Progenitor cell of endocrine pancreas (in vitro differentiated cells): ENCODE data around the gene FGF3. TPM values are rescaled to one million over a fixed set of nuclear protein-coding genes. Genes with fewer than 3 reads are reported as not detected.
A peak's percentile ranks its signal among the peaks of the same experiment; 100 is the strongest.

Experiments
- DNase-seq: peaks from one replicate; pipeline ENCODE4 v3.0.0; 2021; ENCODE audit warnings: low spot score; ENCODE audit not compliant: unreplicated experiment
- H3K27ac Mint-ChIP-seq: 2 replicates; pipeline ENCODE4 v1.8.0; 2021; ENCODE audit warnings: mild to moderate bottlenecking, moderate library complexity, mixed read lengths
- H3K27me3 Mint-ChIP-seq: 2 replicates; pipeline ENCODE4 v1.8.0; 2021; ENCODE audit warnings: mixed read lengths
- H3K36me3 Mint-ChIP-seq: 2 replicates; pipeline ENCODE4 v1.8.0; 2022; ENCODE audit warnings: mixed read lengths; ENCODE audit not compliant: insufficient read depth
- H3K4me1 Mint-ChIP-seq: 2 replicates; pipeline ENCODE4 v1.8.0; 2021; ENCODE audit warnings: low read depth, mixed read lengths
- H3K4me3 Mint-ChIP-seq: 2 replicates; pipeline ENCODE4 v1.8.0; 2021; ENCODE audit warnings: low read depth, mild to moderate bottlenecking, moderate library complexity, mixed read lengths
- H3K9me3 Mint-ChIP-seq: 2 replicates; pipeline ENCODE4 v1.8.0; 2021; ENCODE audit warnings: low read depth, mixed read lengths
- long read RNA-seq: library from polyadenylated mRNA; unstranded; transcript quantifications from one replicate; pipeline ENCODE4 v2.0.0, GENCODE V29; 2020
- total RNA-seq: library from RNA; stranded (reverse); gene quantifications from 2 replicates; pipeline ENCODE4 v1.2.1, GENCODE V29; 2021
- TF ChIP-seq, protein P1 (sequence below): fragments of 200-600 bp; sonication (generic); IDR thresholded peaks from one replicate; pipeline ENCODE4 v1.5.0; 2021; ENCODE audit warnings: antibody characterized with exemption, mild to moderate bottlenecking; ENCODE audit not compliant: unreplicated experiment

Gene FGF3
- not detected in 2 replicates for total RNA-seq
- long read RNA-seq, result 0 reads

DNA sequence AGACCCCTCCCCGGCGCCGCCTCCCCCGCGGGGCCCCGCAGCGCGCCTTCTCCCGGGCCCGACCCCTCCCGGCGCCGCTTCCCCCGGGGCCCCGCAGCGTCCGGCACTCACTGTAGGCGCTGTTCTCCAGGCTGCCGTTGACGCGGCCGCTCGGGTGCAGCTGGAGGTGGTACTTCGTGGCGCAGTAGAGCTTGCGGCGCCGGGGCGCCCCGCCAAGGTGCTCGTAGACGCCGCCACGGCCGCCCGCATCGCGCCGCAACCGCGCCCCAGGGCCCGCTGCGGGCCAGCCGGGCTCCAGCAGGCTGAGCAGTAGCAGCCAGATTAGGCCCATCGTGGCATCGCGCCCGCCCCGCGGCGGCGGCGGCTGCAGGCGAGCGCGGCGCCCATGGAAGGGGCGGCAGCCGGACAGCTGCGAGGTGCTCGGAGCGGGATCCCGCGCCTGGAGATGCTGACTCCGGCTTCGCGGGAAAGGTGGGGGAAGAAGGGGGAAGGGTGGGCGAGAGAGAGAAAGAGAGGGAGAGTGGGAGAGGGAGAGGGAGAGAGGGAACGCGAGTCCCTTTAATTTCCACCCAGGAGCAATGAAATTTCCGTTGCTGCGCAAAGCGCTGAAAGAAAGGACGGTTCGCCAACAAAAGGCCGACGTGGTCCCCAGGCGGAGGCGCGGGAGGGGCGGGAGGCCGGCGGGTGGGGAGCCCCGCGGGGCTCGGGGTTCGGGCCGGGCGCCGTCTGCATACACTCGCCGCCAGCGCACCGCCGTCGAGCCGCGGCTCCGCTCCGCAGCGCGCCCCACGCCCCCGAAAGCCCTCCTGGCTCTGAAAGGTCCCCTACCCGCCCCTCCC, at the start of gene FGF3:
FGF3 (minus strand) TSS at position 814 of the 839 bp plus-strand sequence; CDS start at position 331, 483 bp downstream.
- TF ChIP-seq, protein P1, sequence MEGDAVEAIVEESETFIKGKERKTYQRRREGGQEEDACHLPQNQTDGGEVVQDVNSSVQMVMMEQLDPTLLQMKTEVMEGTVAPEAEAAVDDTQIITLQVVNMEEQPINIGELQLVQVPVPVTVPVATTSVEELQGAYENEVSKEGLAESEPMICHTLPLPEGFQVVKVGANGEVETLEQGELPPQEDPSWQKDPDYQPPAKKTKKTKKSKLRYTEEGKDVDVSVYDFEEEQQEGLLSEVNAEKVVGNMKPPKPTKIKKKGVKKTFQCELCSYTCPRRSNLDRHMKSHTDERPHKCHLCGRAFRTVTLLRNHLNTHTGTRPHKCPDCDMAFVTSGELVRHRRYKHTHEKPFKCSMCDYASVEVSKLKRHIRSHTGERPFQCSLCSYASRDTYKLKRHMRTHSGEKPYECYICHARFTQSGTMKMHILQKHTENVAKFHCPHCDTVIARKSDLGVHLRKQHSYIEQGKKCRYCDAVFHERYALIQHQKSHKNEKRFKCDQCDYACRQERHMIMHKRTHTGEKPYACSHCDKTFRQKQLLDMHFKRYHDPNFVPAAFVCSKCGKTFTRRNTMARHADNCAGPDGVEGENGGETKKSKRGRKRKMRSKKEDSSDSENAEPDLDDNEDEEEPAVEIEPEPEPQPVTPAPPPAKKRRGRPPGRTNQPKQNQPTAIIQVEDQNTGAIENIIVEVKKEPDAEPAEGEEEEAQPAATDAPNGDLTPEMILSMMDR, result no peak
- DNase-seq, result no peak
- Mint-ChIP-seq H3K27me3 (peaks cover 73% of the 10 kb centered on the region), H3K36me3 (no peaks in the 10 kb centered on the region), H3K4me3 (no peak within 1 kb of the TSS), H3K4me1 (no peaks in the 10 kb centered on the region), H3K27ac (no peak within 1 kb of the TSS), H3K9me3 (no peaks in the 10 kb centered on the region)

DNA sequence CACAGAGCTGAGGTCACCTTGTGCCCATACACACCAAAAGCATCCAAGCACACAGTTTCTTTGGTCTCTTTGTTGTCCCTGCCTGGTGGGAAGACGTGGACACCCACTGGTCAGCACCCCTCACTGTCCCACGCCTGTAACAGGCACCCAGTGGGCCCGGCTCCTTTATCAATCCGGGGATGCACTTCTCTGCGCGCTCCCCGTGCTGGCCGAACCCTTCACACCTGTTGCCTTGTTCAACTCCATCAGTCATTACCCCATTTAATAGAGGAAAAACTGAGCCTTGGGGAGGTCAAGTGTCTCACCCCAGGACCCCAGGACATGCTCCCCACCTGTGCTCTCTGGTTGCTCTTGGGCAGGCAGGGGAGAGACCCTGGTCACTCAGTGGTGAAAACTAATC, 49.7 kb upstream of the FGF3 start:
- H3K27me3 Mint-ChIP-seq, result peaks cover 28% of the 10 kb centered on the region
- H3K36me3 Mint-ChIP-seq, result no peaks in the 10 kb centered on the region
- H3K4me1 Mint-ChIP-seq, result no peaks in the 10 kb centered on the region
- no peak overlapping the region for H3K27ac Mint-ChIP-seq
- TF ChIP-seq, protein P1, result no peak
- H3K9me3 Mint-ChIP-seq, result peaks cover 6% of the 10 kb centered on the region
- DNase-seq, result no peak
- no peak overlapping the region for H3K4me3 Mint-ChIP-seq

DNA sequence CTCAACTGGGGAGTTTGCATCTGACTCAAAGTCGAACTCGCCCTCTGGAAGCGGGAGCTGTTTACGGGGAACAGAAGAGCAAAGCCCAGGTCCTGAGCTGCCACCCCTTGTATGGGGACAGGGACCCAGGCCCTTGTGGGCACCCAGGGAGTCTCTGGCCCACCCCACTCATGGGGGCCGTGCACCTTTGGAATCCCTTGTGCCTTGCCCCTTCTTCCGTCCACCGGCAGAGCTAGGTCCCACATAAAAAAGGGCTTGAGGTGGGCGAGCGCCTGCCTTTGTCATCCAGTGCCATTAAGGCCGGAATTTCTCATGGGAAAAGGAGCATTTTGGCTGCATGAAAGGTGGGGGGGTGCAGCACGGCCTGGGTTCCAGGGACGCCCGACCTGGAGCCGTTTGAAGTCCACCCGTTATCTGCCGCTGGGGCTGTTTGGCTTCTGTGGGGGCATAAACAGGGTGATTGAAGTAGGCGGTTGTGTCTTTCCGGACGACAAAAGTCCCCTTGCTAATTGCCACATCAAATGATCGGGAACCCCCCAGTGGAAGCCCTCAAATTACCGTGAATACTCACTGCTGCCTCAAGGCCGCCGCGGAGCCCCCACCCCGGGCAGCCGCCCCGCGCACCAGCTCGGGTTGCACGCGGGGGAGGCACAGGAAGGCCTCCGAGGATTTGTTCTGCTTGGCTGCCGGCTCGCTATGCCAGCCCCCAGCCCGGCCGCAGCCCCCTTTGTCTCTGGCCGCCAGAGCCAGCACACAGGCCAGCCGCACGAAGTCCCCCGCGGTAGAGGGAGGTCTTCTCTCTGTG, 49.0 kb upstream of the FGF3 start:
- H3K9me3 Mint-ChIP-seq, result peaks cover 6% of the 10 kb centered on the region
- H3K4me3 Mint-ChIP-seq, result no peak overlapping the region
- peaks cover 26% of the 10 kb centered on the region for H3K27me3 Mint-ChIP-seq
- no peaks in the 10 kb centered on the region for H3K36me3 Mint-ChIP-seq
- TF ChIP-seq, protein P1, result no peak
- no peaks in the 10 kb centered on the region for H3K4me1 Mint-ChIP-seq
- no peak for DNase-seq
- no peak overlapping the region for H3K27ac Mint-ChIP-seq

DNA sequence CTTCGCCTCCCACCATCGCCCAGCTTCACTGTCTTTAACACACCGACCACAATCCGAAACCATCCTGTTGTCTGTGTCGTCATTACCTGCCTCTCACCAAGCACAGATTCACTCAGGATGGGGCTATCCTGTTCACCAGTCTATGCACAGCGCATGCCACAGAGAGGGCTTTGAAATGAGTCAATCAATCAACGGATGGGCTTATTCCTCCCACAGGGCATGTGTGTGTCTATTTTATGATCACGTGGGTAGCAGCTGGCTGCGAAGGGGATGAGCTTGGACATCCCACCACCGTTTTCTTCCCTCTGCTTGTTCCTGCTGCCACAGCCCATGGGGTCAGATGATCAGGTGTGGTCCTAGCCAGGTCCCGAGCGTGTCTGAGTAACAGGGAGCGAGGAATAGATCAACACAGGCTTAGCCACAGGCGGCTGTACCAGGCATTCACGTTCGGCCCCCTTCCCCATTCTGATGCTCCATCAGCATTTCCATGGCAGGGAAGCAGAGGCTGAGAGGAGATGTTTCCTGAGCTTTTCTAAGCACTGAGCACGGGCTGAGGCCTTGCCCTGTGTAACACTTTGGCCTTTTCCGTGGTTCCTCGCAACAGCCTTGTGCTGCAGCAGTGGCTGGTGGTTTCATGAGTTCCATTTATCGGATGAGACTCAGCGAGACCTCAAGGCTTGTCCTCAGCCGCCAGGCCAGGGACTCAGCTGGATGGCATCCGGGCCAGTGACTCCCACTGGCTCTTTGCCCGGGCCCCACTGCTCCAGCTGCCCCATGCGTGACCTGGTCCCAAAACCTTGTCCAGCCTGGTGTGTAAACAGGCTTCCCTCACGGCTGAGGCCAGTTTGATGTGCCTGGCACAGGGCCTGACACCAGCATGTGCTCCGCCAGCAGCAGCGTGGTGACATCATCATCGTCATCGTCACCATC, 48.1 kb upstream of the FGF3 start:
- no peak for DNase-seq
- Mint-ChIP-seq H3K4me1 (no peaks in the 10 kb centered on the region), H3K9me3 (peaks cover 3% of the 10 kb centered on the region), H3K27me3 (peaks cover 28% of the 10 kb centered on the region), H3K4me3 (no peak overlapping the region), H3K36me3 (no peaks in the 10 kb centered on the region), H3K27ac (peak overlapping the region; percentile 21)
- TF ChIP-seq, protein P1, result no peak
